CD4-positive, alpha-beta T cell treated with Interferon gamma for 1 hour (primary cell): Measurements from ENCODE around the gene ITGA1.
"Not testable (repeated sequence)": the region's sequence is repeated elsewhere in the genome, so short reads cannot be mapped to it uniquely, and the experiment has no call there.

Source experiments
- DNase-seq: peaks from one replicate; pipeline ENCODE4 v3.0.0-alpha.2; 2020

The ITGA1 gene

DNA sequence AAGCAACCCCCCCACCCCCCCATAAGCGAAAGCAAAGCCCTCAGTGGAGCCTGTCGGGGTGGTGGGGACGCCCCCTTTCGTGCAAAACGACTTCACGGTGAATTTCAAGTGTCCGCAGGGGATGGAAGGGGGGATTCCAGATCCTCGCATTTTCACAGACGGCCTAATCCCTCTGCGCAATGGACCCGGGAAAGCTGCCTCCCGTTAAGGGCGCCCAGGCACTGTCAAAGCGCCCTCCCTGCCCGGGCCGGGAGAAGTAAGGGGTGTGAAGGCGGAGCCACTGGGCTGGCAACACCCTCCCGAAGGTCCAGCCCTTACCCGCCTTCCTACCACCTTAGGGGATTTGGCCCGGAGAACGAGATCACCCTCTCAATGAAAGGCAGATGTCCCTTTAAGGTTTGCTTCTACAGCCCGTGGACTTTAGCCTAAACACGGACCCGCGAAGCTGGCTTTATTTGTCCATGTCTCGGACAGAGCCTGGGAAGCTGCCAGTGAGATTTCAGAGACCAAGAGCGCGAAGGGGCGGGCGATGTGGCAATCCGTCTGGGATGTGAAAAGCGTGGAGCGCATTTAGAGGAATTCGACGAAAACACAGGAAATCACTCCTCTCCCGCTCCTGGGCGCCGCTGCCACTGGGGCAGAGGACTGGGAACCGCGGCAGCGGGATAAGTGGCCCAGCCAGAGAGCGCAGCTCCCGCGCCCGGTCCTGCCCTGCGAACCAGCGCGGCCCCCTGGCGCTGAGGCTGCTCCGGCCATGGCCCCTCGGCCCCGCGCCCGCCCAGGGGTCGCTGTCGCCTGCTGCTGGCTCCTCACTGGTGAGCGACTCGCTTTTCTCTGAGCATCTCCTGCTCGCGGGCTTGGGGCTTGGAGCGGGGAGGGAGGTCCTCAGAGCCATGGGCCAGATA lies at the start of gene ITGA1, which contains the start of gene PELO:
Gene ITGA1 (plus strand): TSS at position 317 of the 905 bp plus-strand sequence. CDS start 438 bp downstream, at position 755.
Gene PELO (plus strand): TSS at position 317 of the 905 bp plus-strand sequence. CDS start 12,479 bp downstream, outside the sequence.
- peak; percentile 27 for DNase-seq

DNA sequence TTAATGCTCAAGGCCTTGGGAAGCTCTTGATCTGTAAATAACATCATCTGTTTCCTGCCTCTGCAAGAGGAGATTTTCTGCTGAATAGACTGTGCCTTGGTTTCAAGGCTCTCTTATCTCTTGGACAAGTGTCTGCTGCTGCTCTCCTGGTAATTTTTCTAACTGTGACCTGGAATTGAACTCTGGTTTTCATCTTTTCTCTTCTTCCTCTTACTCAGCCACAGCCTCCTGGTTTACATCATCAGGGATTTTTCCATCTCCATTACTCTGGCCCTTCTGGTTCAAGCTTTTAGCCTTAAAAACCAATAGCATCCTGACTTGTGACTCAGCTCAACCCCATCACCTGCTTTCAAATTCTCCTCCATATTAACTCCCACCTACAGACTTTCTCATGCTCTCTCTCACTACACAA lies 49.6 kb upstream of the ITGA1 start:
- no peak for DNase-seq

DNA sequence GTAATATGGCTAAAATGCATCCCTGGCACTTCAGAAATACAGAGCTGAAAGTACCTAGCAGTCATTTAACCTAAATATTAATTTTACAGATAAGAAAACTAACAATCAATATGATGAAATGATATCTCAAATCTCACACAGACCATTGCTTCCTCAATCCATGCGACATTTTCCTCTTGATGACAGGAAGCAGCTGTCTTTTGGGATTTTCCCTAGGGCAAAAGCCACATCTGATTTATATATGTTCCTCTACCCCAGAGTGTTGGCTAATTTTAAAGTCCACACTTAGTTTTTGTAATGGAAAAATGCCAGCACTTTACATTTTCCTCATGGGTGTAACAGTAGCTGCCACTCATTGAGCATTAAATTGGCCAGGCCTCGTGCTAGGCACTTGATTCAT lies 47.7 kb upstream of the ITGA1 start:
- no peak for DNase-seq

DNA sequence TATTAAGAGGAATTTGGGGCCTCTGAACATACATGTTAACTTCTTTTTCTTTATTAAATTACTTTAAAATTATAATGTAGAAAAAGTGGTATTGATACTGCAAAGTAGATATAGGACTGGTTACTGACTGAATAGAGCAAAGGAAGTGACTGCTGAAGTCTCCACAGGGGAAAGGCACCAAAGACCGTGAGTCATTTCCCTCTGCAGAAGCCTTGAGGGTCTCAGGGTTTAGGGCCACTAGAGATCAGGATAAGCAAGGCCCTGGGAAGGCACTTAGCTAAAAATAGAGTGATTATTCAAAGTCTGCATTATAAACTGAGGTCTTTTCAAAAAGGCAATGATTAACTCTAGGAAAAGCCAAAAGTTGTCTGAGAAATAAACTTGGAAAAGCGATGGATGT lies 44.7 kb upstream of the ITGA1 start:
- no peak for DNase-seq

DNA sequence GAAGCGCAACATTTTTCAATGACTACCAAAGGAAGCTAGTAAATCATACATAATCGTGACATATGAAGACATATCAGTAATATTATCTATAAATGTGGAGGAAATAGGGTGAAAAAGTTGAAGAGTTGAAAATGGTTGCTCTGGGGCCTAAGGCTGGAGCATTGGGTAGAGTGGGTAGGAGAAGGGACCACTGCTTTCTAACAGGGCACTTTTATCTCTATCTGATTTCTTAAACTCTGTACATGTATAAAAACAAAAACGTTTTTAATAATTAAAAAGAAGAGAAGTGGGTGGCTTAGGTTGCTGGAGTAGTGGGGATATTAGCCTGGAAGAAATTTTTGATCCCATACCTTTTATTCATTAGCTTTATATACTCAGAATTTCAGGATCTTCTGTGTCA lies 44.2 kb upstream of the ITGA1 start:
- no peak for DNase-seq

DNA sequence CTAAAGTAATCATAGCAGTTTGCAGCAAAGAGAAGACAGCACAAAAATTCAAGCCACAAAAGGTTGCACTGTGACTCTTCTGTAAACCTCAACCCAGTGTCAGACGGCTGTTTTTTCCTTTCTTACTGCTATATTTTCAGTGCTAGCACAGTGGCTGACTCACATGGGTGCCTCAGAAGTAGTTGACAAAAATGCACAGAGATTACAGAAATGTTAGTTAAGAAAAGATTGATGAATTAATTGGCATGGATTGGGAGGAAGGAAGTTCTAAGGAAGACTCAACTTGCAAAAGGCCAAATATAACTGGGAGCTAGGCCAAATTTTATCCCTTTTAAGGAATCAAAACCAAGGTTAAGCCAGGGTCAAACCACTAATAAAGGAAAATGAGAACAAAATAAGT lies 43.7 kb upstream of the ITGA1 start:
- peak; percentile 8 for DNase-seq

DNA sequence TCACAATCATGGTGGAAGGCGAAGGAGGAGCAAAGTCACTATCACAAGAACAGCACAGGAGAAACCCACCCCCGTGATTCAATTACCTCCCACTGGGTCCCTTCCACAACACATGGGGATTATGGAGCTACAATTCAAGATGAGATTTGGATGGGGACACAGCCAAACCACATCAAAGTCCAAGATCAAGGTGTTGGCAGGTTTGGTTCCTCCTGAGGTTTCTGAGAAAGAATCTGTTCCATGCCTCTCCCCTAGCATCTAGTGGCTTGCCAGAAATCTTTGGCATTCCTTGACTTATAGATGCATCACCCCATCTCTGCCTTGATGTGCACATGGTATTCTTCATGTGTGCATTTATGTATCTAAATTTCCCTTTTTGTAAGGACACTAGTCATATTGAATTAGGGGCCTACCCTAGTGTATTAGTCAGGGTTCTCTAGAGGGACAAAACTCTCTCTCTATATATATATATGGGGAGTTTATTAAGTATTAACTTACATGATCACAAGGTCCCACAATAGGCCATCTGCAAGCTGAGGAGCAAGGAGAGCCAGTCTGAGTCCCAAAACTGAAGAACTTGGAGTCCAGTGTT lies 42.8 kb upstream of the ITGA1 start:
- DNase-seq = not testable (repeated sequence)

DNA sequence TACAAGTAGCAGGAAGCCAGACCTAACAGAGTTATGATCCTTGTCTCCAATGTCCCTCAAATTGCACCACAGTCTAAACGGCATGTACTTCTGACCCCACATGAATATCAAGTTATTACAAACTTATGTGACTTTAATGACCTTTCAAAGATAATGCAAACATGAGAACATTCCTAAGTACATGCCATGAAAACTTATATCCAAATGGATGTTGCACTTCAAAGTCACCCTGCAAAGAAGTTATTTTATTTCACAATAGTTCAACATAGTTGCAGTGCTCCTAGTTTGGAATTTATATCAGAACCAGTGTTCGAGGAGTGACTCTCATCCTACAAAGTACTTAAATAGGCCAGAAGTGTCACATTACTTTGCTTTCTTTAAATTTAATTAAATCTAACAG lies 41.2 kb upstream of the ITGA1 start:
- DNase-seq = no peak

DNA sequence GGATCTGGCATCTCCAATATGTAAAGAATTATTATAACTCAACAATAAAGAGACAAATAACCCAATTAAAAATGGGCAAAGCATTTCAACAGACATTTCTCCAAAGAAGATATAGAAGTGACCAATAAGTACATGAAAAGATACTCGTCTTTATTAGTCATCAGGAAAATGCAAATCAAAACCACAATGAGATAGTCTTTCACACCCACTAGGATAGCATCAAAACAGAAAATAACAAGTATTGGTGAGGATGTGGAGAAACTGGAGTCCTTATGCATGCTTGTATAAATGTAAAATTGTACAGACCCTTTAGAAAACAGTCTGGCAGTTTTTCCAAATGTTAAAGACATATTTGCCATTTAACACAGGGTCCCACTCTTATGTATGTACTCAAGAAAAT lies 39.1 kb upstream of the ITGA1 start:
- DNase-seq = no peak

DNA sequence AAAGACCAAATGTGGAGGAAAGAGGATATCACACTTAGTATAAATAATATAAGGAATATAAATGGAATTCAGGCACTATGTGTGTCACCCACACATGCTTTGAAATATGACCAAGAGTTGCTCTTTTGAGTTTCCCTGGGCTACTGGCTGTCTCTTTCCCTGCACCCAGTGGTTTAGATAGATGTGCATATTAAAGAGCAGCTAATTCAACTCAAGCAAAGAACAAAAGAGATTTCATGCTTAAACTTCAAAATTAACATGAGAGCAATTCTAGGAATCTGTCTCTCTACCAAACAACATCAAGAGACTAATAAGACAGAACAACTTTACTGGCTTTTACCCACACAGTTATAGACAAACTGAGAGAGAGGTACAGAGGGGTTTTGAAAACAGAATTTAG lies 38.0 kb upstream of the ITGA1 start:
- no peak for DNase-seq

DNA sequence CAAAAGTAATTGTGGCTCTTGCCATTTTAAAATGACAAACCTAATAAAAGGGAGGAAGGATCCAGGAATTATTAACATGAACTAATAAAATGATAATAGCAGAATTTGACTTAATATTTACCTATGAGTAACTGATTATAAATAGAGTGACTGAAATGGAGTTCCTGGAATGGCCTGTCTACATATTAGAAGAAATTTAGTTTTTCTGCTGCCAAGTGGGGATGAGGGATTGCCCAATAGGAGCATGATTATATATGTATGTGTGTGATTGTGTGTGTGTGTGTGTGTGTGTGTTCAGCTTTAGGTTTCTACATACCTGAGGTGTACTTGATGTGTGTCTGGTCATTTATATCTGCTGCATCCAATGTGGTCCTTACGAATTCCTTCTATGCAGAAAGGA lies 36.6 kb upstream of the ITGA1 start:
- no peak for DNase-seq

DNA sequence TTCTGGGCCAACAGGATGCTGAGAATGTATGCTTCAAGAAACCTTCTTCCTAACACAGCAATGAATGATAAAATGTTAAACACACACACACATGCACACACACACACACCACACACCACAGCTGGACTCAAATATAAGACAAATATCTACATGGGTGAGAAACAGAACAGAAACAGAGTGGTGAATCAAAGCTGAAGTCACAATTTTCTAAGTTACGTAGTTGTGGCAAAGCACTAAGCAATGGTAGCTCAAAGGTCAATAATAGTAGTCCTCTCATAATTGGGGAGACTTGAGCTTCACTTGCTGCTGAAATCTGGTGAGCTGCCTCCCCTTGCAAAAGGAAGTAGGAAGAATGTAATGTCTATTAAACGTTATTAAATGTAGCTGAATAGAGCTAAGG lies 33.7 kb upstream of the ITGA1 start:
- DNase-seq = no peak

DNA sequence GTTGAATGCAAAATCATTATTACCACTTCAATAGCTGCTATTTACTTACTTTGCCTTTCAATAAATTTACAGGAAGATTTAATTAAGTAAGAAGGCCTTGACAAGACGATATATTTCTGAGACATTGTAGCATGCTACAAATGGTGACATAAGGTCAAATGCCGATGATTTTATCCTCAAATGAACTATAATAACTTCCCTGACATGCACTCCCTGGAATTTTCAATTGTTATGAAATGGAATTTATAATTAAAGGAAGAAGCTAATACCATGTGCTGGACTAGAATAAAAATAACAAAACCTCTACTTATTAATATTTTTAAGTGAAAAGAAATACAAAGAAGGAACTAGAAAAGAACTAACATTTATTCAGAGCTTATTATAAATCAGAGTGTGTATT lies 30.2 kb upstream of the ITGA1 start:
- DNase-seq = no peak

DNA sequence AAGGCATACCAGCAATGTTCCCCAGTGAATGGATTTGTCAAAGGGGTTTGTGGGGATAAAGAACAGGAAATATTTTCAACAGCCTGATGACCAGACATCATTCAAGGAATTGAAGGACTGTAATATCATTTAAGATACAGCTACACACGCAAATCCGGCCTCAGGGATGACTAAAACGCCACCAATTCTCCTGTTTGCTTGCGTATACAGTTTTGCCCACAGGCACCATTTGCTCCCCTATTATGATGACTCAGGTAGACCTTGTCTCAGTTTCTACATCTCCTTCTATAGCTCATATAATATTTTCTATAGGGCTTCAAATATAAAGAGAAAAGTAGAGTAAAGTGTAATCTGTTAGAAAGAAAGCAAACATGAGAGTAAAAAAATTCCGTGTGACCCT lies 29.7 kb upstream of the ITGA1 start:
- no peak for DNase-seq

DNA sequence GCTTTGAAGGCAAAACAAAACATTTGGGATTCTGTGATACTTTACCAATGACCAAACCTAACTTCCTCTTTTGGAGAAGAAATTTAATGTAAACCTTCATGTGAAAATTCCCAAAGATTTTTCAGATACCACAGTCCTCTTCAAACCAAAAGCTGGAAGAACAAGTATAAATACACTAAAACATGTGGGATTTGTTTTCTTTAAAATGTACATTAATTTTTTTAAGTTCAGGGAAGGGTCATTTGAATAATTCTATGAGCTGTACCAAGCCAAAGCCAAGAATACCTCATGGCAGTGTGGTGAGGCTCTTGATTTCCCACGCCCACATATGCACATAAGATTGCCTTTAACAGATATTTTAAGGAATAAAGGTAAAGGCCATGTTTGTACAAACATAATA lies 28.4 kb upstream of the ITGA1 start:
- no peak for DNase-seq

DNA sequence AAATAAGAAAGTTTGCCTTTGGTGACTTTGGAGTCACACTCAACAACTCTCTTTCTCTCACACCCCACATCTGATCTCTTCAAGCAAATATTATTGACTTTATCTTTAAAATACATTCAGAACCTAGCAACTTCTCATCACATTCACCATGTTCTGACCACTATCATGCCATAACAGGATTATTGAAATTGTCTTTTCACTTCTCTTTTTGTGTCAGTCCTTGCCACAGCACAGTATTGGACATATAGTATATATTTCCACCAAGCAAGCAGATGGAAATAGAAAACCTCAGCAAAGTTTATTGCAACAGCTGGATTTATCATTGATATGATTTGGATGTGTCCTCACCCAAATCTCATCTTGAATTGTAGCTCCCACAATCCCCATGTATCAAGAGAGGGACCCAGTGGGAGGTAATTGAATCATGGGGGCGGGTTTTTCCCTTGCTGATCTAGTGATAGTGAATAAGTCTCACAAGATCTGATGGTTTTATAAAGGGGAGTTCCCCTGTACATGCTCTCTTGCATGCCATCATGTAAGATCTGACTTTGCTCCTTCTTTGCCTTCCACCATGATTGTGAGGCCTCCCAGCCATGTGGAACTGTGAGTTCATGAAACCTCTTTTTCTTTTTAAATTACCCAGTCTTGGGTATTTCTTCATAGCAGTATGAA lies 26.9 kb upstream of the ITGA1 start:
- no peak for DNase-seq

DNA sequence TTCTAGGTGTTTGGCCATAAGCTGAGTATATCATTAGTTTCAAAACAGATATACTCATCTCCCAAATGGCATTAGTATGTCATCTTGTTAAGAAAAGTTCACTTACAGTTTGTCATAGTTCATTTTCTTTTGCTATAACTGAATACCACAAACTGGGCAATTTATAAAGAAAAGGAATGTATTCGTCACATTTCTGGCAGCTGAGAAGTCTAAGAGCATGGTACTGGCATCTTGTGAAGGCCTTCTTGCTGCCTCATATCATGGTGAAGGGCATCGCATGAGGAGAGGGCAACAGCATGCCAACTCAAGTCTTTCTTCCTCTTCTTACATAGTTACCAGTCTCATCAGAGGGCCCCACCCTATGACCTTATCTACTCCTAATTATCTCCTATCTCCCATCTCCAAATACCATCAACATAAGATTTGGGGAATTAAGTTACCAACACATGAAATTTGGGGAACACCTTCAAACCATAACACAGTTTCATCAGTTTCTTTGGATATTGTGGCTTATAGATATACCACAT lies 20.4 kb upstream of the ITGA1 start:
- no peak for DNase-seq

DNA sequence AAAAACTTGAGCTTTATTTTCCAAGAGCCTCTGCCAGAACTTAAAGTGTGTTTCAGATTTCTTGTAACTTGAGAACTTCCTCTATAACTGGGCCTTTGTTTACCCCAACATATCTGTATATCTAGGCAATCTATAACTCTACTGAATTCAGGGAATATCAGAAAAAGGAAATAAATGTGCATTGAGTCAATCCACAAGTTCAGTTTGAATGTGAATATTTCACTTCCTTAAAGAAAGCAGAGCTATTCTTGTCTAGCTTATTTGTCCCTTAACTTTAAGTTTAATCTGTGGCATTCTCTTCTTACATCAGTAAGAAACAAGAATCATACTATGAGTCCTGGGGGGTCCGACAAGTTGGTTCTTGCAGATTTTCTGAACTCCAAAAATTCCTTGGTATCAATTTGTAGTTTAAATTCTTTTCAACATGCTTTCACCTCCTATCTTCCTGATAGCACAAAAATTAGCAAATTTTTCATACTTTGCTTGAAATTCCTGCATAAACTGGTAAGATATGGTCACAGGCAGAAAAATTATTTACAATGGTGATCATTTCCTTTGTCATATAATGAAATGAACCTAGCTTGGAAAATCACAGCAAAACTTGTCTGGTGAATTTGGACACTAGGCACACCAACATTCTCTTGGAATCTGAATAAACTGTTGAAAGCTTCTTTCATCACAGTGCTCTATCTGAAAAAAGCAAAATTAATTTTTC lies 19.8 kb upstream of the ITGA1 start:
- DNase-seq = no peak

DNA sequence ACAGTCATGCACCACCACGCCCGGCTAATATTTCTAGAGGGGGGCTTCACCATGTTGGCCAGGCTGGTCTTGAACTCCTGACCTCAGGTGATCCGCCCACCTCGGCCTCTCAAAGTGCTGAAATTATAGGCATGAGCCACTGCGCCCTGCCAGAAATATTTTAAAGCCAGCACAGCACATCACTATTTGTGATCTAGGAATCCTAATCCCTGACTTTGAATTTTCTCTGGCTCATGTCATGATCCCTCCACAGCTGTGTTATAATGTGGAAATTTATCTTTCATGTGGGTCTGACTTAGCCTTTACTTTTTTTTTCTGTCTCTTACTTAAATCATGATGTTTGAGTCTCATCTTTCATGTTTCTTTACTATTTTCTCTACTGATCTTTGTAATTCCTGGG lies 18.7 kb upstream of the ITGA1 start:
- DNase-seq = no peak

DNA sequence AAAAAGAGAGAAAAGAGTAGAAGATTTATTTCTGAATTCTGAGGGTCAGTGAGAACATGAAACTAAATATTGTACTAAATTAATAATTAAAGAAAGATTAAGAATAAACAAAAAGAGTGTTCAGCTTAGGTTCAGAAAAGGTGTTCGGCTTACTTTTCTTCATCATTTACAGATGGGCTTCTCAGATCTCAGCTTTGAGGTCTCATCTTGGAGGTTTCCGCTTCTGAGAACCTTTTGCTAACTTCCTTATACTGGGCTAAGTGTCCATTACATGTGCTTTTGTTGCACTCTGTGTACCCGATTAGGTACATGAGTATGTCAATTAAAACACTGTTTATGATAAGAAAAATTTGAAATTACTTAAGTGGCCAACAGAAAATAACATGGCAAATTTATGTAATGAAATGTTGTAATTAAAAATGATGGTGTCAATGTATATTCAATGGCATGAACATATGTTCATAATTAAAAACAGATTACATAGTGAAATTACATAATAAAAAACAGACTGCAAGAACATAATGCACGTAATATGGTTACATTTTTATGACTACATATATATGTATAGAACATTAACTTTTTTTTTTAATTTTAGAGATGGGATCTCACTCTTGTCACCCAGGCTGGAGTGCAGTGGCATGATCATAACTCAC lies 17.3 kb upstream of the ITGA1 start:
- no peak for DNase-seq

DNA sequence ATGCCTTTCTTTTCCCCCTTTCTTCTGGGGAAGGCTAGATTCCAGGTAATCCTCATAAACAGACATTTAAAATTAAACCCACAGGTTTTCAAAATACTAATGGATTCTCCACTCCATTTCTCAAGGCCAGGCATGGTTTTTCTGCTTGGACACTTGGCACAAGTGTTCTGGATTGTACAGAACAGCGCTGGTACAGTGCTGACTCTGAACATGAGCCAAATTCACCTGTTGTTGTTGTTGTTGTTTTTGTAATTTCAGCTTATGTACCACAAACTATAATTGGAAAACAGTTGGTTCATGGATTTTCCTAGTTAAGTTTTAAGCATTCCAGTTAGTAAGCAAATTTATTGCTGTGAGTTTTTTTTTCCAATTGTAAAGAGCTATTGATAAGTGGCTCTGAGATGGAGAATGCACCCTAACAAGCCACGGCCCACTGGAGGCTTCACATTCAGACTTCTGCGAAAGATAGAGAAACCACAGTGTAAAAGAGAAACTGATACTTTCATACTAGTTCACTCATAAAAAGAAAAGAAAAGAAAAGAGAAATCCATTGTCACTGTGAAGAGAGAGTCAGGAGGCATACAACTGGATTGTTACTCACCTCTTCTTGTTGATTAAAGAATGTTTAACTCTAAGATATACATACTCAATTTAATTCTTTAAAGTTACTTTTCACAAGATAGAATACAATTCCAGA lies 16.2 kb upstream of the ITGA1 start:
- no peak for DNase-seq

DNA sequence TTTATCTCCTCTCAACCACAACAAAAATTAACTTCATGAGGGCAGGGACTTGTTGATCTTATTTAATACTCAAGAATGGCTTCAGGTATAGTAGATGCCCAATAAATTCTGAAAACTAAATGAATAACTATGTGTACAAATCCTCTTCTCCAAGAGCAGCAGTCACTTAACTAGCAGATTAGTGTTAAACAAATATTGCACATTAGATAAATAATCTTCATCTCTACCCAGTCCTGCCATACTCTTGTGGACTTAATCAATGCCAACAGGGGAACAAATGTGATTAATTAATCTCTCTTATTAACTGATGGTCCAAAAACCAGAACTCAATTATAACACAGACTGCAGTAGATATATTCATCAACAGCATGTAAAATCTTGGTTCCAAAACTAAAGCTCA lies 15.0 kb upstream of the ITGA1 start:
- no peak for DNase-seq
